ENCODE data around the gene LEP.

DNA sequence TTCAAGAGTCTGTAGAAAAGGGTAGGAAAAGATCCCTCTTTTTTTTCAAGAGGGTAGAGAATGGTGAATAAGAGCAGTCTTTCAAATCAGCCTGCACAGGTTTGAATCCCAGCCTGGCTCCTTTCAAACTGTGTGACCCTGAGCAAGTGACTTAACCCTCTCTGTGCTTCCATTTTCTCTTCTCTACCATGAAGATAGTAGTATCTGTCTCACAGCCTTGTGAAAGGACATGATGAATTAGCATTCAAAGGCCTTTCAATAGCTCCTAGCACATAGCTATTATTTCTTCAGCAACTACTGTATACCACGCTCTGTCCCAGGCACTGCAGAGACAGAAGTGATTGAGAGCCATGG is 25.4 kb downstream of the LEP start:
- TF ChIP-seq EZH2phosphoT487 (IDR thresholded peaks at IDR 0.05; ENCODE audit: insufficient read depth, low read depth) = no peak
- TF ChIP-seq EZH2 (IDR thresholded peaks at IDR 0.05; ENCODE audit: insufficient read depth, poor library complexity, severe bottlenecking) = no peak
